Measurements from ENCODE around the gene TRAF3IP3.

DNA sequence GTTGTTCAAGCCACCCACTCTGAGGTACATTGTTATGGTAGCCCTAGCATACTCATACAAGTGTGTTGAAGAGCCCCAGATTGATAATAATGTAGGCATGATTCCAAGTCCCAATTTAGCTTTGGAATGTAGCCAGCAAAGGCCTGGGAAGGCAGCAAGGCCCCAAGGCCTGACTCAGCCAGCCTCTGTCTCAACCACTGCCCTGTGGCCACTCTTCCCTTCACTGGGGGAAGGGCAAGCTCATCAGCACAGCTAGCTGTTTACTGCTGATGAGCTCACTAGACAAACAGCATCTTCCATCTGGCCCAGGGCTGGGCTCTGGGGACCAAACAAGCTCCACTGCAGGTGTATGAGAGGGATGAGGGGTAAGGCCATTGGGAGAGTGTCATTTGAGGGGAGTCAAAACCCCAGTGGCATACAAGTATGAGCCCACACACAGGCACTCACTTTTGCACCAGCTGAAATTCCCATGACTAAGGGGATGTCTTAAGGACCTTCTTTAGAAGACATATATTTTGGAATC, 52.3 kb downstream of the TRAF3IP3 start:
- TF ChIP-seq EZH2 (IDR thresholded peaks at IDR 0.05; ENCODE audit: borderline replicate concordance, insufficient read depth, low read length, poor library complexity, severe bottlenecking) (no peak), MXI1 (conservative IDR thresholded peaks at IDR 0.05; ENCODE audit: poor library complexity, severe bottlenecking) (no peak), TAF1 (IDR thresholded peaks at IDR 0.05; ENCODE audit: low read depth) (no peak)

All from neural cell (in vitro differentiated cells).